HepG2 (cell line): ENCODE data around the gene LRRC53.

ENCODE experiments used
- CCAR2 ChIP-seq: fragments of 200-400 bp; formaldehyde crosslinking; optimal IDR thresholded peaks from 2 replicates; pipeline ENCODE3; 2018; ENCODE audit warnings: low read depth, mild to moderate bottlenecking, low read length, moderate library complexity
- GATA4 ChIP-seq: sonication (generic); IDR thresholded peaks from 2 replicates; pipeline ENCODE4 v1.6.1; 2016; ENCODE audit warnings: antibody characterized with exemption, low read depth, borderline replicate concordance
- KDM3A ChIP-seq: IDR thresholded peaks from 2 replicates; pipeline ENCODE4 v1.6.1; 2018; ENCODE audit warnings: low read depth, missing compliant biosample characterization
- ZNF83 ChIP-seq: sonication (generic); formaldehyde crosslinking; IDR thresholded peaks from 2 replicates; pipeline ENCODE4 v1.4.0; 2020; ENCODE audit warnings: missing genetic modification reagents, mild to moderate bottlenecking, borderline replicate concordance
- TF ChIP-seq, protein P1 (sequence below): sonication (generic); formaldehyde crosslinking; IDR thresholded peaks from 2 replicates; pipeline ENCODE4 v1.5.0; 2020; ENCODE audit warnings: mild to moderate bottlenecking, missing genetic modification reagents, moderate library complexity

DNA sequence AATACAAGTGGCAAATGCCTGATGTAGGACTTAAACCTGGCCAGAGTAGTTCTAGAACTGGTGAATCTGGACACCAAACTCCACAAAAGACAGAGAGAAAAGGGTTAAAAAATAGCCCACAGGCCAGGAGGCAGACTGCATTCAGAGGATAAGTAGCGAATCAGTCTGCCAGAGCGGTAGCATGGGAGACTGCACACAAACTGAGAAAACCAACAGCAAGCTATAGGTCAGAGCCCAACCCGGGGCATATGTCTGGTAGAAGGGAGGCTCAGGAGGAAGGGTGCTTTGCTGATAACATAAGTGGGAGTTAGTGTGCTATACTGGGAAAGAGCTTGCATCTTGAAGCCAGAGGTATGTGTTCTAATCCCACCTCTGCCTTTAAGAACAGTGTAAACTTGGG, 4.0 kb downstream of the LRRC53 start:
- TF ChIP-seq CCAR2: no peak
- TF ChIP-seq KDM3A (CRISPR knock-in tag): no peak
- TF ChIP-seq ZNF83 (CRISPR knock-in tag): no peak
- no peak for TF ChIP-seq GATA4
- TF ChIP-seq, protein P1, sequence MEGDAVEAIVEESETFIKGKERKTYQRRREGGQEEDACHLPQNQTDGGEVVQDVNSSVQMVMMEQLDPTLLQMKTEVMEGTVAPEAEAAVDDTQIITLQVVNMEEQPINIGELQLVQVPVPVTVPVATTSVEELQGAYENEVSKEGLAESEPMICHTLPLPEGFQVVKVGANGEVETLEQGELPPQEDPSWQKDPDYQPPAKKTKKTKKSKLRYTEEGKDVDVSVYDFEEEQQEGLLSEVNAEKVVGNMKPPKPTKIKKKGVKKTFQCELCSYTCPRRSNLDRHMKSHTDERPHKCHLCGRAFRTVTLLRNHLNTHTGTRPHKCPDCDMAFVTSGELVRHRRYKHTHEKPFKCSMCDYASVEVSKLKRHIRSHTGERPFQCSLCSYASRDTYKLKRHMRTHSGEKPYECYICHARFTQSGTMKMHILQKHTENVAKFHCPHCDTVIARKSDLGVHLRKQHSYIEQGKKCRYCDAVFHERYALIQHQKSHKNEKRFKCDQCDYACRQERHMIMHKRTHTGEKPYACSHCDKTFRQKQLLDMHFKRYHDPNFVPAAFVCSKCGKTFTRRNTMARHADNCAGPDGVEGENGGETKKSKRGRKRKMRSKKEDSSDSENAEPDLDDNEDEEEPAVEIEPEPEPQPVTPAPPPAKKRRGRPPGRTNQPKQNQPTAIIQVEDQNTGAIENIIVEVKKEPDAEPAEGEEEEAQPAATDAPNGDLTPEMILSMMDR (CRISPR knock-in tag): no peak
